Tibial artery (tissue), 4 donors: ENCODE data around the gene GPD2.
A peak's percentile ranks its signal among the peaks of the same experiment; 100 is the strongest.

Source experiments
- DNase-seq, 2 donors: peaks; one replicate each; pipeline ENCODE4 v3.0.0-alpha.2; 2019
- H3K27ac ChIP-seq, 2 donors: fragments of 200-600 bp; sonication (generic) in 1 of 2; 1 replicate in 1 of 2; 2 replicates in 1 of 2; pipeline ENCODE4 v1.5.1; 2018 to 2019; ENCODE audit warnings: mild to moderate bottlenecking in 1 of 2
- H3K27me3 ChIP-seq, 2 donors: fragments of 200-600 bp; sonication (generic) in 1 of 2; one replicate each; pipeline versions ENCODE4 v1.5.1 to v1.6.0; 2016 to 2019
- H3K36me3 ChIP-seq, 3 donors: fragments of 200-600 bp; sonication (generic) in 2 of 3; one replicate each; pipeline ENCODE4 v1.5.1; 2016 to 2019; ENCODE audit warnings: mild to moderate bottlenecking in 2 of 3
- H3K4me1 ChIP-seq, 4 donors: fragments of 200-600 bp; sonication (generic) in 2 of 4; 1 replicate in 3 of 4; 2 replicates in 1 of 4; pipeline ENCODE4 v1.5.1; 2016 to 2019
- H3K4me3 ChIP-seq, 2 donors: fragments of 200-600 bp; sonication (generic) in 1 of 2; 1 replicate in 1 of 2; 2 replicates in 1 of 2; pipeline ENCODE4 v1.5.1; 2018 to 2019; ENCODE audit warnings: mild to moderate bottlenecking in 2 of 2
- H3K9me3 ChIP-seq, 3 donors: fragments of 200-600 bp; sonication (generic) in 1 of 3; one replicate each; pipeline ENCODE4 v1.5.1; 2016 to 2019
- intact Hi-C: fragments of 100-400 bp; cut with DNase I; formaldehyde crosslinking; loops from one replicate; pipeline ENCODE4 v1.15.0; 2023; ENCODE audit warnings: low total_unique reads
- TF ChIP-seq, protein P1 (sequence below), 2 experiments: fragments of 200-600 bp in 1 of 2; fragments of 450-650 bp in 1 of 2; IDR thresholded peaks; one replicate each; pipeline ENCODE4 v1.5.1; 2017 to 2019; ENCODE audit warnings: antibody characterized with exemption in 2 of 2, mild to moderate bottlenecking in 1 of 2, moderate library complexity in 1 of 2

The GPD2 gene

DNA sequence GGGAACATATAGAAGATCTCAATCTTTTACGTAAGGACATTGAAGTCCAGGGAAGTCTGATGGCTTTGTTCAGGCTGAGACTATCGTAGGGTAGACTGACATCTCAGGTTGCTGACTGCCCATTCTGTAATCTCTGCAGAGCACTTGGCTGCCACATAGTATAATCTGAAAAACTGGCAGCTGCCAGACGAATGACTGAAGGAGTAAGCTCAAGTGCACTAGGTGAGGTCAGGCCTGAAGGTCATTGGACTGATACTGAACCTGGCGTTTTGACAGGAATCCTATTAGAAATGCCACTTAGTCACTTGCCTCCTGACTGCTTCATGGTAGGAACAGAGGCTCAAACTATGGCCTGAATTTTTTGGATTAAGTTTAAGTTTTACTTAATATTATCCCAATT, 23.5 kb downstream of the GPD2 start:
- H3K27me3 ChIP-seq = no peaks in the 10 kb centered on the region
- H3K27ac ChIP-seq = no peak overlapping the region
- DNase-seq = no peak
- peaks cover 0 to 29% (median 6%) of the 10 kb centered on the region in 4 donors for H3K4me1 ChIP-seq
- no peaks in the 10 kb centered on the region for H3K9me3 ChIP-seq
- no peak overlapping the region for H3K4me3 ChIP-seq
- TF ChIP-seq, protein P1, sequence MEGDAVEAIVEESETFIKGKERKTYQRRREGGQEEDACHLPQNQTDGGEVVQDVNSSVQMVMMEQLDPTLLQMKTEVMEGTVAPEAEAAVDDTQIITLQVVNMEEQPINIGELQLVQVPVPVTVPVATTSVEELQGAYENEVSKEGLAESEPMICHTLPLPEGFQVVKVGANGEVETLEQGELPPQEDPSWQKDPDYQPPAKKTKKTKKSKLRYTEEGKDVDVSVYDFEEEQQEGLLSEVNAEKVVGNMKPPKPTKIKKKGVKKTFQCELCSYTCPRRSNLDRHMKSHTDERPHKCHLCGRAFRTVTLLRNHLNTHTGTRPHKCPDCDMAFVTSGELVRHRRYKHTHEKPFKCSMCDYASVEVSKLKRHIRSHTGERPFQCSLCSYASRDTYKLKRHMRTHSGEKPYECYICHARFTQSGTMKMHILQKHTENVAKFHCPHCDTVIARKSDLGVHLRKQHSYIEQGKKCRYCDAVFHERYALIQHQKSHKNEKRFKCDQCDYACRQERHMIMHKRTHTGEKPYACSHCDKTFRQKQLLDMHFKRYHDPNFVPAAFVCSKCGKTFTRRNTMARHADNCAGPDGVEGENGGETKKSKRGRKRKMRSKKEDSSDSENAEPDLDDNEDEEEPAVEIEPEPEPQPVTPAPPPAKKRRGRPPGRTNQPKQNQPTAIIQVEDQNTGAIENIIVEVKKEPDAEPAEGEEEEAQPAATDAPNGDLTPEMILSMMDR (IDR thresholded peaks at IDR 0.05) = no peak
- intact Hi-C loops = no loop called here
- H3K36me3 ChIP-seq = no peaks in the 10 kb centered on the region

DNA sequence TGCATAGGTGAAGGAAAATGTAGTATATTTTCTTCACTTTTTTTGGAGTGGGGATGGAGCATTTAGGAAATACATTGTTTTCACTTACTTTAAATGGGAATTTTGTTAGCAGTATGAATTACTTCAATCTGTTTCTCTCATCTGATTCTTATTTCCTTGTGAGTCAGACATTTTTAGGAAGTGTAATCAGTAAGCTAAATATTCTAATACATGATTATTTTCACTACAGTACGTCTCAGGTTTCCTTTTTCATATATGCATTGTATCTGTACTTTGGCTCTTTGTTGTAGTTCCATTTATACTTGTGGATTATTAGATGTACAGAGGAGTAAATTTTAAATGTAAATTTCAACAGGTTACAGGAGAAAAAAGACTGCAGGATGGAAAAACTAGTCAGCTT, 27.9 kb downstream of the GPD2 start:
- no peaks in the 10 kb centered on the region for H3K36me3 ChIP-seq
- TF ChIP-seq, protein P1 (IDR thresholded peaks at IDR 0.05) = no peak

DNA sequence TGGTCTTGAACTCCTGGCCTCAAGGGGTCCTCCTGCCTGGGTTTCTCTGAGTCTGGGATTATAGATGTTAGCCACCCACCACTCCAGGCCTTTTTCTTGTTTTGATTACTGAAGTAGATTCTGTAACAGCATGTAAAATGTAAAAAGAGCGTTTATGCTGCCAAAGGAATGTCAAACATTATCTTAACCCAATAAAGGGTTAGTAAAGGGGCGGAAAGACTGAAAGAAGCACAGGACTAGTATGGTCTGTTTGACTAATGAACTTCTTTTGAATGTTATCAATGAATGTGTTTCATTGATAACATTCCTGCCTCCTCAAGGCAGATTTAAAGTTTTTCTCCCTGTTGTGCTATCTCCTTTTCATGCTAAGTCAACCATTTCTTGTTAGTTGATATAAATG, 29.4 kb downstream of the GPD2 start:
- no peaks in the 10 kb centered on the region for H3K36me3 ChIP-seq
- peaks cover 0 to 23% (median 7%) of the 10 kb centered on the region in 4 donors for H3K4me1 ChIP-seq
- H3K9me3 ChIP-seq = no peaks in the 10 kb centered on the region
- intact Hi-C loops = no loop called here
- no peak for DNase-seq
- no peak overlapping the region for H3K4me3 ChIP-seq
- TF ChIP-seq, protein P1 (IDR thresholded peaks at IDR 0.05) = no peak
- H3K27ac ChIP-seq = no peak overlapping the region
- no peaks in the 10 kb centered on the region for H3K27me3 ChIP-seq

More for the DNA sequence above, 27.9 kb downstream of the GPD2 start:
- intact Hi-C loops = no loop called here
- no peaks in the 10 kb centered on the region for H3K27me3 ChIP-seq
- no peak overlapping the region for H3K27ac ChIP-seq
- DNase-seq = no peak
- H3K9me3 ChIP-seq = no peaks in the 10 kb centered on the region
- H3K4me1 ChIP-seq = peaks cover 0 to 28% (median 7%) of the 10 kb centered on the region in 4 donors
- H3K4me3 ChIP-seq = no peak overlapping the region

DNA sequence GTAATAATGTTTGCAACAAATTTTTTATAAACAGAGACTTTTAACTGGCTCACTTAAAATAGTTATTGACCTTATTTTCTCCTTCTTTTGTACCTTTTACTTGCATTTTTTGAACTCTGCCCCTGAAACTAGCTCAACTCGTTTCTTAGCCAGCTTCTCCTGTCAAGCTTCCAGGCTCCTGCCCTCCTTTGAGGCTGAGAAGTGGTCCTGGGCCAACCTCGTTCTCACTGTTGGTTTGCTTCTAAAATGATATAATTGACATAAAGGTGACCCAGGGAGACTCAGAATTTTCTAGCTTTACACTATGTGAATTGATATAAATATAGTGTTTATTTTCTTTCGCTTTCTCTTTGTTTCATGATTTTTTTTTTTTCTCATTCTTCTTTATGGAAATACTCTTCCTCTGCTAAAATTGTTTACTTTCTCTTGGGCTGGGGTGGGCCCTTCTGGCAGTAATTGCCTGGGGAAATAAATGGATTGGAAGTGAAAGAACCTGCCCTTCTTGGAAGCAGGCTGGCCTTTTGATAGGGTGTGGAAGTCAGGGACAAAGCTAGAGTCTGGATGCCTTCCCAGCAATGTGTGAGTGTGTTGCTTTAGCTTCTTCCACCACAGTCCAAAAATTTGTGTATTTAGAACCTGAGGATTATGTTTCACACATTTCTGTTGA, 30.7 kb downstream of the GPD2 start:
- intact Hi-C loops = no loop called here
- Histone ChIP-seq H3K36me3 (no peaks in the 10 kb centered on the region), H3K4me3 (peak overlapping the region in 1 of 2 donors; percentile 15), H3K27me3 (no peaks in the 10 kb centered on the region), H3K27ac (peak overlapping the region; percentile 10 to 15), H3K9me3 (no peaks in the 10 kb centered on the region), H3K4me1 (peaks cover 0 to 21% (median 7%) of the 10 kb centered on the region in 4 donors)
- peak in 1 of 2 donors; percentile 30 for DNase-seq
- TF ChIP-seq, protein P1 (IDR thresholded peaks at IDR 0.05) = no peak

DNA sequence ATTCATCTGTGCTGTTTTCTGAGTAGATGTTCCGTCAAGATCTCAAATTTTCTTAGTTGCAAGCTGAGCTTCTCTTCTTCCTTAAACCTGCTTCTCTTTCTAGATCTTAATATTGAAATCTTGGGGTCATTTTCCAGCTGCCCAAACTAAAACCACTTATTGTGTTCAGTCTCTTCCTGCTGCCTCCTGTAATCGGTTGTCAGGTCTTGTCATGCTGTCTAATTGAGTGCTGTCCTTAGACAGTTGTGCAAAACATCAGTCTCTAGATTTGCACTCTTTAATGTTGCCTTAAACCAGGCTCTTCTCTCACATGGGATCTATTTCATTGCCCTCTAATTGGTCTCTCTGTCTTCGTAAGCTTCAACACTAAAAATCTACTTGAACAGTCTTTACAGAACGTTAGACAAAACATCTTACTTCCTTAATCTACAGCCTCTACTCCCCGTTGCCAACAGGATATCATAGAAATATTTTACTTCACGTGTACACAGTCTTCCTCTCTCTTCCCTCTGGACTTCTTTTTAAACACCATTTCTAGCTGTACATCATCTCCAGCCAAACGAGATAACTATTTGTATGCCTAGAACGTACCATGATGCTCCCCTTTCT, 34.9 kb downstream of the GPD2 start:
- TF ChIP-seq, protein P1 (IDR thresholded peaks at IDR 0.05) = no peak
- DNase-seq = no peak
- no peaks in the 10 kb centered on the region for H3K36me3 ChIP-seq
- intact Hi-C loops = no loop called here
- no peak overlapping the region for H3K4me3 ChIP-seq
- H3K9me3 ChIP-seq = no peaks in the 10 kb centered on the region
- H3K27ac ChIP-seq = no peak overlapping the region
- peaks cover 0 to 21% (median 9%) of the 10 kb centered on the region in 4 donors for H3K4me1 ChIP-seq
- H3K27me3 ChIP-seq = no peaks in the 10 kb centered on the region
